Left lobe of liver (tissue), 2 donors: ENCODE measurements around the gene C14orf93. TPM values are rescaled to one million over a fixed set of nuclear protein-coding genes. Genes with fewer than 3 reads are reported as not detected.

Experiments
- ATAC-seq: fragments of 200-7000 bp; cut with Tn5 transposase; one replicate; pipeline ENCODE4 v1.9.1; 2020; ENCODE audit warnings: mild to moderate bottlenecking, moderate library complexity
- DNase-seq: peaks from one replicate; pipeline ENCODE4 v3.0.0-alpha.2; 2020; ENCODE audit warnings: low spot score
- total RNA-seq: library from RNA; stranded (reverse); gene quantifications from one replicate; pipeline ENCODE4 v1.2.1, GENCODE V29; 2021
- donor health status: DM: no; HTN: no; CAD: no; lungs with moderate emphysema.
- donor health status: DM: no; HTN: yes; CAD: no.

C14orf93 gene
- total RNA-seq, 1 donor from 2014 or later: 4.3 TPM

GRCh38 chr14:23045419-23046357 lies 35.7 kb upstream of the C14orf93 start:
- DNase-seq (no peak), ATAC-seq (no peak)

- ATAC-seq (no peak), DNase-seq (no peak)
These were observed 34.9 kb upstream of the C14orf93 start for GRCh38 chr14:23044840-23045239.

- no peak for DNase-seq
- ATAC-seq: no peak
These were observed 33.8 kb upstream of the C14orf93 start for GRCh38 chr14:23043754-23044153.

DNA sequence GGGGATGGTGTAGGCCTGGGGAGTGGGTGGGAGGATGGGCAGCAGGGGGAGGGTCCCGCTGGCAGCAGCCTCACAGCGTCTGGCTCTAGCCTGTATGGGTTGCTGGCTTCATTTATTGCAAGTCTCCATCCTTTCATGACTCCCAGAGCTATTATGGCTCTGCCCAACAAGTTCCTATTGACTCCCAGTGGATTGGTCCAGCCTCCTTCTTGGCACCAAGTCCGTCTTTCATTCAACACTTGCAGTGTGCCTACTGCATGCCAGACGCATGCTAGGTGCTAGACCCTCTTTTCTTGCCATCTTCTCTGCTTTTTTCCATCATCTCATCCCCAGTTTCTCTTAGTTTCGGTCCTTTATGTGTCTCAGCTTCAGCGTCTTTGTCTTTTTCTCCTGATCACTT lies 33.2 kb upstream of the C14orf93 start:
- ATAC-seq: no peak
- DNase-seq: no peak

GRCh38 chr14:23042162-23042965 lies 32.4 kb upstream of the C14orf93 start, which contains the start of gene PSMB11:
Gene PSMB11 (plus strand): TSS chr14:23042212. CDS start chr14:23042226, 14 bp downstream.
- ATAC-seq (no peak), DNase-seq (no peak)

GRCh38 chr14:23041729-23042128 lies 31.8 kb upstream of the C14orf93 start:
- DNase-seq (no peak), ATAC-seq (no peak)

DNA sequence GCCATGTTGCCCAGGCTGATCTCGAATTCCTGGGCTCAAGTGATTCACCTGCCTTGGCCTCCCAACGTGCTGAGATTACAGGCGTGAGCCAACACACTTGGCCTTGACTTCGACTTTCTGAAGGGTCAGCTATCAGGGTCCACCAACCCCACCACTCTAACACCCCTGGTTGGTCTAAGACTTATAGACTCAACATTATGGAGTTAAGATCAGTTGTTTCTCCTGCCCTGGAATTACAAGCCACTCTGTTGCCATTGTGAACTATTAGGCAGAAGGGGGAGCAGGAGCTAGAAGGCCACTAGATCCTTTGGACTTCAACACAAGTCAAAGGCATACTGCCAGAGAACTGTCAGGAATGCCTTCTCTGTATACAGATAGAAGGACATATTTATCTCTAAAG lies 30.2 kb upstream of the C14orf93 start:
- ATAC-seq (no peak), DNase-seq (no peak)

DNA sequence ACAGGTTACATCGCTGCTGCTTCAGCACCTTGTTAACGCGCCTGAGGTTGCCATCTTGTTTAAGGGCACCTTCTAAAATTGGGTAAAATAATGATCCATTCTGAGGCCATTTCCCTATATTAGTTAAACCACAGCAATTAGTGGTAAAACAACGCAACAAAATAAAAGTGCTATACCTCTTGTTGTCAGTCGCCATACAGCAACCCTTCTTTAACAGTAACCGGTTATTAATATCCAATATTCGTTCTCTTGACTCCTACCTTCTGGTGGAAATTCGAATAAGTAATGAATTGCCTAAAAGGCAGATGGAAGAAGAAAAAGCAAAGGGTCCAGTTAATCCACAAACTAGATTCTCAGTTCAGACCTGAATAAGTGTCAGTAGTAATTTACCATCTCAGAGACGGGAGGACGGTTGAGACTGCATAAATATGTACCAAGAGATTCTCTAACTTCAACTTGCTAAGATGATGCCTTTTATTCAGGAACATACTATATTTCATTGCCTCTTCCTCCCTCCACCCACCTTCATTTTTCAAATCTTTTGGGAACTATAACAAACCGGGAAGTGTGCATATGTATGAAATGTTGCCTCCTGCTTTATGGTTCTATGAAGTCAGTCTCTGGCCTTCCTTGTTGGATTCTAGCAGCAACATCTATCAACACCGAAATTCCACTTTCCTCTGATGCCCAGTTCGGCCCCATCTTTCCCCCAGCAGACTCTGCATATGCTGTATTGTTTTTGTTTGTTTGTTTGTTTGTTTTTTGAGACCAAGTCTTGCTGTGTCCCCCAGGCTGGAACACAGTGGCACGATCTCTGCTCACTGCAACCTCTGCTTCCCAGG lies 25.6 kb upstream of the C14orf93 start:
- ATAC-seq (no peak), DNase-seq (no peak)

DNA sequence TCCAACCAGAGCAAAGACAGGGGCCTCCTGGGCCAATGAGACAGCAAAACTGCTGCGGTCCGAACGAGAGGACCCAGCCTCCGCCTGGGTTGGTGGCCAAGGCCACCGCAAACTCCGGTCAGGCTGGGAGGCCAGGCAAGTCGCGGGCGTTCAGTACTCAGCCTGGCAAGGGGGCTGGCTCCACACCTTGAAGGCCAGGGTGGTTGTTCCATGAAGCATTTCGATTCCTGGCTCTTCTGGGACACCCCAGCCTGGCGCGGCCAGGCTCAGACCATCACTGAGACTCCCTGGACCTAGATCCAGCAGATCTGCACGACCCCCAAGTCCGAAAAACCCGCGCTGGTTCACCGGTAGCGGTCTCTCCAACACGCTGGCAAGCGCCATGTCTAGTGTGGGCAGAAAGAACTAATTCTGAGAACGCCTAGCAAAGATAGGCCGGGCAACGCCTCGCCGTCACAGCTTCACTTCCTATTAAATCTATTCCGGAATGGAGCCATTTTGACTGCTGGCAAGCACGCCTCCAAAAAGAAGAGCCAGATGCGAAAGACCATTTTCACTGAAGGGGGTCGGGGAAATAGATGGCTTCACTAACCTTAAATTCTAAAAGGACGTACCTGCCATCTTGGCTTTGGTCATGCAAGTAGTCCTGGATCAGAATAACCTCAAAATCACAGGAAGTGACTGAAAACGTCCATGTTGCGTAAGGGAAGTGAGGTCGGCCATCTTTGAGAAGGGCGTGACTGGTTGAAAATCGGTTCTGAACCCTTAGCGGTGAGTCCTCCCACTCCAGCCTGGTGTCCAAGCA lies 24.8 kb upstream of the C14orf93 start, which contains the start of gene PSMB5:
Gene PSMB5 (minus strand): TSS at position 403 of the 805 bp plus-strand sequence. CDS start 19 bp downstream, at position 384.
- DNase-seq (peak; percentile 89), ATAC-seq (peak; percentile 97)

DNA sequence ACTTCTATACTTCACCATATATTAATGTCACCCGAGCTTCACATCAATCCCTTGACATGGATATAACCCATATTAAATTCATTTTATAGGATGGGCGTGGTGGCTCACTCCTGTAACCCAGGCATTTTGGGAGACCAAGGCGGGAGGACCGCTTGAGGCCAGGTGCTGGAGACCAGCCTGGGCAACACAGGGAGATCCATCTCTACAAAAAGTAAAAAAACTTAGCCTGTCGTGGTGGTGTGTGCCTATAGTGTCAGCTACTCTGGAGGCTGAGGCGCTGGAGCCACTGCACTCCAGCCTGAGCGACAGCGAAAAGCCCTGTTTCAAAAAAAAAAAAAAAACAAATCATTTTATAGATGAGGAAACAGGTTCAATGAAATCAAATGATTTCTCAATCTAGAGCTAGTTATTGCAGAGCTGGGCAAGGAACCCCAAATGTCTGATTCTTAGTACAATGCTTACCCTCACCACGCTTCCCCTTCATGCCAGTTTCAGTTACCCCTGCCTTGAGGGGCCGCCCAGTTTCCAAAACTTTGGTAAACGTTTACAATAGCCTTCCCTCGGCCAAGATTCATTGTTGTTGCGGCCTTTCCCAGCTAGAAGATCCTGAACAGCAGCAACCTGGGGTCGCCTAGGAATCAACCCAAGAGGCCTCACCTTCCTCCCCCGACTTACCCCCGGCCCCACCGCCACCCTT lies 24.0 kb upstream of the C14orf93 start:
- peak; percentile 2 for ATAC-seq
- DNase-seq: no peak

GRCh38 chr14:23033251-23033727 lies 23.3 kb upstream of the C14orf93 start:
- no peak for DNase-seq
- no peak for ATAC-seq

DNA sequence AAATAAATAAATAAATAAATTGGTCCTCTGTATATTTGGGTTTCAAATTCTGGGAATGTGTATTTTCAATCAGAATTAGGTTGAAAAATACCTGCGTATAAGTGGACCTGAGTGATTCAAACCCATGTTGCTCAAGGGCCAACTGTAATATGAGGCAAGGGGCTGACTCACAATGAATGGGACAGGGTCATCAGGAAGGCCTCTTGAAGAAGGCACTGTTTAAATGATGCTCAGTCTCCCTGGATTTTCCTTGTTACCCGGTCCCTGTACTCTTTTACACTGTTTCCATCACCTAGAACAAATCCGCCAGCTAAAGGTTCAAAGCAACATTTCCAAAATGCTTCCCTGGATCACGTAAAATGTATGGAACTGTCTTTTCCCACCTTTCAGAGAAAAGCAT lies 21.0 kb upstream of the C14orf93 start:
- DNase-seq (no peak), ATAC-seq (no peak)

DNA sequence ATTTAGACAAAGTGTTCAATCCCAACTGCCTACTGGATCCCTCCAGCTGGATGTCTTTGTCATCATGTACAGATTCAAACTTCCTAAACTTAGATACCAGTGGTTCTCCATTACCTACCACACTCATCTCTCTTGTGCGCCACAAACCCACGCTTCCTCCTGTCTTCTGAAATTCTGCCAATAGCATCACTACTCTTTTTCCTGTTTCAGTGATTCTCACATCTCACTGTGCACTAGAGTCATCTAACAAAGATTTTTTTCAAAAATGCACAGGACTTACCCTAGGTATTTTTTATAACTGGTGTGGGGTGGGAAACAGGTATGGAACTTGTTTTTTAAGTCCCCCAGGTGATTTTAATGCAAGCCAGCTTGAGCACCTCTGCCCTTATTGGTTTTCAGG lies 18.9 kb upstream of the C14orf93 start:
- DNase-seq (no peak), ATAC-seq (no peak)

DNA sequence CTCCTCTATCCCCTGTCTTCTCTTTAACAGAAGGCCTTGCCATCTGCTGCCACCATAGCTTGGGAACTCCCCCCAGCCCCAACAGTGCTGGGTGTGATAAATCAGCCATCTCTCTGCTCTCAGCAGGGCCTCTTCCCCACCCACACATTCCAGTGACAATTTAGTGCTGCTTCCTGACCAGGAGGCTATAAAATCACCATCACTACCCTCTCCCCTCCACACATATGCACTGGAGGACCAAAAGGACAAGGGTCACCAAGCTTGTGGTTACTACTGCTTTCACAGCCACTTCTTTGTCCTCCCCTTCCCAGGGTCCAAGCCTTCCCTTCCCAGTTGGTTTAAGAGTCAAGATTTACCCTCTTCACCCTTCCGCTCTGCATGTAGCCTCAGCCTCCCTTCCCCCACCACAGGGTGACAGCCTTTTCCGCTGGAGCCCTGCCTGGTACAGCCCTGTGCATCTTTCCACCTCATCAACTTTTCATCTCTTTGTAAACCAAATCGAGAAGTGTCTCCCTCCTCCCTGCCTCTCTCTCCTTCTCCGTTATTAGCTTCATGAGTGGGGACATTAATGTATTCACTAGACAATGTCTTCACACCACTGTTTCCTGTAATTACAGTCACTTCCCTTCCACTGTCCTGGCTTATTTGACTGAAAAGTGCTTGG lies 15.3 kb upstream of the C14orf93 start:
- DNase-seq: no peak
- no peak for ATAC-seq

DNA sequence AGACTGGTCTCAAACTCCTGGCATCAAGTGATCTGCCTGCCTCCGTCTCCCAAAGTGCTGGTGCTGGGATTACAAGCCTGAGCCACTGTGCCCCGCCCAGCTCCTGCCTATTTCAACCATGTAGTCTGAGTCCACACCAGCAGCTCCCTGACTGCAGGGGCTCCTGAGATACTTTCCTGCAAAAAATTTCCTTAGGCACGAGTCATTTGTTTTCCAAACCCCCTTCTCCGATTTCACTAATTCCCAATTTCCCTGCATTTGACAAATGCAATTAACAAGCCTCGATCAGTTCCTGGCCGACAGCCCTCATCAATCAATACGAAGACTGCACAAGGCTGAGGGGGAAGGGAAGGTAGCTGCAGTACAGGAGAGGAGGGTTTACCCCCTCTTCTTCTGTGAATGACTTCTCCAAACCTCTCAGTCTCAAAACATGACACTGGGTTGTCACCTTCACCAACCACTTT lies 14.7 kb upstream of the C14orf93 start:
- no peak for ATAC-seq

GRCh38 chr14:23023795-23024152 lies 13.8 kb upstream of the C14orf93 start:
- DNase-seq: no peak
- no peak for ATAC-seq

More for the DNA sequence above, 14.7 kb upstream of the C14orf93 start:
- no peak for DNase-seq

- DNase-seq: no peak
- no peak for ATAC-seq
These were observed 13.3 kb upstream of the C14orf93 start for GRCh38 chr14:23023022-23023794.
